Right lobe of liver (tissue), 6 donors: ENCODE results near the gene PRKCA. TPM values are rescaled to one million over a fixed set of nuclear protein-coding genes. Genes with fewer than 3 reads are reported as not detected.

Source experiments
- ATAC-seq, 4 donors: fragments of 200-7000 bp; cut with Tn5 transposase; one replicate each; pipeline ENCODE4 v1.9.1; 2020; ENCODE audit warnings: mild to moderate bottlenecking in 4 of 4, moderate library complexity in 4 of 4
- DNase-seq, 3 donors: peaks; one replicate each; pipeline ENCODE4 v3.0.0-alpha.2; 2020
- H3K27ac ChIP-seq, 3 donors: fragments of 200-600 bp; one replicate each; pipeline ENCODE4 v1.8.0; 2022
- H3K27me3 ChIP-seq, 2 donors: fragments of 200-600 bp; one replicate each; pipeline ENCODE4 v1.8.0; 2022
- H3K36me3 ChIP-seq, 4 donors: fragments of 200-600 bp; sonication (generic) in 1 of 4; one replicate each; pipeline versions ENCODE4 v1.5.1 to v1.8.0; 2017 to 2022; ENCODE audit warnings: control low read depth in 1 of 4
- H3K4me1 ChIP-seq, 4 donors: fragments of 200-600 bp; sonication (generic) in 1 of 4; one replicate each; pipeline versions ENCODE4 v1.5.1 to v1.8.0; 2017 to 2022; ENCODE audit warnings: control low read depth in 1 of 4
- H3K4me3 ChIP-seq, 3 donors: fragments of 200-600 bp; one replicate each; pipeline ENCODE4 v1.8.0; 2022
- H3K9me3 ChIP-seq, 4 donors: fragments of 200-600 bp; sonication (generic) in 1 of 4; one replicate each; pipeline versions ENCODE4 v1.5.1 to v1.8.0; 2017 to 2022; ENCODE audit warnings: control low read depth in 1 of 4
- POLR2A ChIP-seq: fragments of 450-650 bp; IDR thresholded peaks from one replicate; pipeline ENCODE4 v1.6.1; 2017; ENCODE audit warnings: antibody characterized with exemption, mild to moderate bottlenecking
- WGBS: methylation state at CpG from one replicate; pipeline ENCODE4 v1.1.6; 2018; ENCODE audit warnings: low coverage, low lambda C conversion rate; ENCODE audit not compliant: insufficient coverage; ENCODE audit errors: missing lambda C conversion rate; 5-methylcytosine and 5-hydroxymethylcytosine counted together
- intact Hi-C, 2 donors: fragments of 100-400 bp; cut with DNase I; formaldehyde crosslinking; loops; one replicate each; pipeline versions ENCODE4 v1.11.2 to v1.14.1; 2022
- total RNA-seq, 6 experiments: library from RNA; depleted of rRNA in 2 of 6; stranded (reverse); fragments of >200 nt in 2 of 6; fragmentation: NEBNext Ultra II Directional in 3 of 6; extraction: Animal tissue kit (Norgen Biotek cat#: 25700) in 3 of 6; gene quantifications; one replicate each; pipeline versions ENCODE4 v1.1.0 to v1.2.4, GENCODE V29; 2016 to 2023
- TF ChIP-seq, protein P1 (sequence below), 4 donors: fragments of 200-600 bp in 3 of 4; fragments of 450-650 bp in 1 of 4; IDR thresholded peaks; one replicate each; pipeline versions ENCODE4 v1.5.1 to v1.8.0; 2016 to 2022; ENCODE audit warnings: antibody characterized with exemption in 4 of 4, mild to moderate bottlenecking in 2 of 4
- donor health status: DM: no; HTN: yes; CAD: no.
- donor health status: DM: no; HTN: no; CAD: no.
- donor health status: DM: no; HTN: no; CAD: no.
- donor health status: DM: no; HTN: yes; CAD: no.
- donor health status: DM: no; HTN: yes; CAD: no.

PRKCA gene
- total RNA-seq, 6 experiments from 2014 or later, result 11.7 to 23.0 (median 18.7) TPM

DNA sequence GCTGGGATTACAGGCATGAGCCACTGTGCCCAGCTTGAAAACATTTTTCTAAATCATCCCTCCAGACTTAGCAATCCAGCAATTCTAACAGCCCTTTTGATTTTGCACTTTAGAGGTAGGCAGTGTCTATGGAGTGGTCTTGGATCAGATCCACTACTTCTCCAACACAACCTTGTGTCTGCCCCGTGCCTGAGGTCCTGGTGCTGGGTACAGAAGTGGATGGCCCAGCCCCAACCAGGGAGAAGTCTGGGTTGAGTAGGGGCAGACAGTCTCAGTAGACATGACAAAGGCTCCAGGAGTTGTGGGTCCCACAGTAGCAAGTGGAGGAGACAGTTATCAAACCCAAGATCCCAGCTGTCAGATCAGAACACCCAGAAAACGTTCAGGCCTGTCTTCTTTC is 460.6 kb downstream of the PRKCA start:
- Histone ChIP-seq H3K36me3 (no peaks in the 10 kb centered on the region), H3K27ac (no peak overlapping the region), H3K27me3 (no peaks in the 10 kb centered on the region), H3K4me1 (no peaks in the 10 kb centered on the region), H3K4me3 (no peak overlapping the region), H3K9me3 (no peaks in the 10 kb centered on the region)
- no peak for TF ChIP-seq POLR2A
- TF ChIP-seq, protein P1, sequence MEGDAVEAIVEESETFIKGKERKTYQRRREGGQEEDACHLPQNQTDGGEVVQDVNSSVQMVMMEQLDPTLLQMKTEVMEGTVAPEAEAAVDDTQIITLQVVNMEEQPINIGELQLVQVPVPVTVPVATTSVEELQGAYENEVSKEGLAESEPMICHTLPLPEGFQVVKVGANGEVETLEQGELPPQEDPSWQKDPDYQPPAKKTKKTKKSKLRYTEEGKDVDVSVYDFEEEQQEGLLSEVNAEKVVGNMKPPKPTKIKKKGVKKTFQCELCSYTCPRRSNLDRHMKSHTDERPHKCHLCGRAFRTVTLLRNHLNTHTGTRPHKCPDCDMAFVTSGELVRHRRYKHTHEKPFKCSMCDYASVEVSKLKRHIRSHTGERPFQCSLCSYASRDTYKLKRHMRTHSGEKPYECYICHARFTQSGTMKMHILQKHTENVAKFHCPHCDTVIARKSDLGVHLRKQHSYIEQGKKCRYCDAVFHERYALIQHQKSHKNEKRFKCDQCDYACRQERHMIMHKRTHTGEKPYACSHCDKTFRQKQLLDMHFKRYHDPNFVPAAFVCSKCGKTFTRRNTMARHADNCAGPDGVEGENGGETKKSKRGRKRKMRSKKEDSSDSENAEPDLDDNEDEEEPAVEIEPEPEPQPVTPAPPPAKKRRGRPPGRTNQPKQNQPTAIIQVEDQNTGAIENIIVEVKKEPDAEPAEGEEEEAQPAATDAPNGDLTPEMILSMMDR (IDR thresholded peaks at IDR 0.05), result no peak
- DNase-seq (no peak), ATAC-seq (no peak)
- WGBS, result 80% methylated on average over 1 of the region's 2 CpGs
- intact Hi-C loops, result no loop called here

DNA sequence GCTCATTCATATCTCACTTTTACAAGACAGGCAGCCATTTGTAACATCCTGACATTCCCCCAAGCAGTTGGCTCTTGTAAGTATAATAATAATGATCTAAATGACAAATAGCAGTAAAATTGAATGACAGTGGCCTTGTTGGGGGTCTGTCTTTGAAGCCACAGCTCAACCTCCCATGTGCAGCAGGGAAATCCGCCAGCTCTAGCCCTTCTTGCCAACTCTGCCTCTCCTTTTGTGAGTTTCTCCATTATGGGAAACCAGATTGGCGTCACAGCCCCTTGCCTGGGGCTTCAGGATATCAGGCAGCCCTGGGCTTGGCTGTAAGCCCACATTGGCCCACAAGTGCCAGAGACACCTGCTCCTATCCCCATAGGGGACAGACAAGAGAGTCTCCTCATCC is 462.1 kb downstream of the PRKCA start:
- ATAC-seq (no peak), DNase-seq (no peak)
- Histone ChIP-seq H3K4me1 (no peaks in the 10 kb centered on the region), H3K27me3 (no peaks in the 10 kb centered on the region), H3K4me3 (no peak overlapping the region), H3K9me3 (no peaks in the 10 kb centered on the region), H3K27ac (no peak overlapping the region), H3K36me3 (no peaks in the 10 kb centered on the region)
- intact Hi-C loops, result no loop called here
- 80% methylated on average over 1 of the region's 2 CpGs for WGBS
- TF ChIP-seq, protein P1 (IDR thresholded peaks at IDR 0.05), result no peak
- TF ChIP-seq POLR2A, result no peak

DNA sequence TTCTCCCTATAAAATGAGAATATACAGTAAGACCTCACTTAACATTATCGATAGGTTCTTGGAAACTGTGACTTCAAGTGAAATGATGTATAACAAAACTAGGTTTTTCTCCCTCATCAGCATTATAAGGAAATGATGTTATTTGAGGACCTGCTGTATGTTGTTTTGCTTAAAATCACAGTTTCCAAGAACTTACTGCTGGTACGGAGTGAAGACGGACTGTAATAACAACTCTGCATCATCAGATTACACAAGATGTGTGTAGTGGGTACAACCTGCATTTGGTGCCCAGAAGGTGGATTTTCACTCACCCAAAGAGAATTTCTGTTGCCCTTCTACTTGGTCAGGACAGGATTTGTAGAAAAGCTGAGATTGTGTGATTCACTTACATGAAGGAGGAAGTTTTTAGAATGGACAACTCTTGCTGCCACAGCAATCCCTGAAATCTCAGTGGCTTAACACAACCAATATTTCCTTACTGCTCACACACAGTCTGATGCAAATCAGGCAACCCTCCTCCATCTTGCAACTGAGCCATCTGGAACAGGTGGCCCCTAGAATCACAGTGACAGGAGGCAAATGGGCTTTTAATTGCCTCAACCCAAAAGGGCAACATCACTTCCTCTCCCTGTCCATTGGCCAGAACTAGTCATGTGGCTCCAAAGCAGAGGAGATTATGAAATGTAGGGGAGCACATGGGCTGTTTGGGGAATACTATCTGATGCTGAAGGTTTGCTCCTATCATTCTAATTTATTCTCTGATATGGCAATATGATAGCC is 464.9 kb downstream of the PRKCA start:
- WGBS, result 100% methylated on average over 3 of the region's 3 CpGs
- intact Hi-C loops, result no loop called here
- H3K27ac ChIP-seq, result no peak overlapping the region
- no peaks in the 10 kb centered on the region for H3K4me1 ChIP-seq
- H3K27me3 ChIP-seq, result no peaks in the 10 kb centered on the region
- no peaks in the 10 kb centered on the region for H3K9me3 ChIP-seq
- no peak overlapping the region for H3K4me3 ChIP-seq
- DNase-seq (no peak), ATAC-seq (no peak)
- H3K36me3 ChIP-seq, result no peaks in the 10 kb centered on the region
- TF ChIP-seq, protein P1 (IDR thresholded peaks at IDR 0.05), result no peak
- no peak for TF ChIP-seq POLR2A

DNA sequence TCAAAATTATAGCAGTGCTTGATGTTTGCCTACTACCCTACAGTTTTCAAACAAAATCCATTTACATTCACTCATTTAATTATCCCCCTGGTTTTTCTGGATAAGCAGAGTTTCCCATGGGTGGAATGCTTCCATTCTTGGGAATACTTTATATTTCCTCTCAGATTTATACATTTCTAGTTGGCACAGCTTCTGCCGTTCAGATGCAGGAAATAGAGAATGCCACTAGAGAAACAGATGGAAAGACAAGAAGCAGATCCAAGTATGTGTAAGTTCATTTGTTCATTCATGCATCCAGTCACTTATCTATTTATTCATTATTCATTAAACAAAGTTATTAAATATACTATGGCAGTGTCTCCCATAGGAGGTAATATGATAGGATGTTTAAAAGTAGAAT is 467.5 kb downstream of the PRKCA start:
- Histone ChIP-seq H3K36me3 (peaks cover 0 to 10% (median 0%) of the 10 kb centered on the region in 4 donors), H3K4me3 (no peak overlapping the region), H3K9me3 (no peaks in the 10 kb centered on the region), H3K27ac (no peak overlapping the region), H3K4me1 (no peaks in the 10 kb centered on the region), H3K27me3 (no peaks in the 10 kb centered on the region)
- intact Hi-C loops, result no loop called here
- TF ChIP-seq, protein P1 (IDR thresholded peaks at IDR 0.05), result no peak
- no peak for TF ChIP-seq POLR2A
- 80% methylated on average over 1 of the region's 1 CpG for WGBS
- ATAC-seq, result no peak
- DNase-seq, result no peak
